Thyroid gland (tissue), 4 donors: Measurements from ENCODE around the gene ONECUT3.

ENCODE experiments used
- CTCF ChIP-seq, 6 experiments: fragments of 200-600 bp in 3 of 6; fragments of 450-650 bp in 3 of 6; sonication (generic) in 3 of 6; IDR thresholded peaks; one replicate each; pipeline ENCODE4 v1.5.1; 2016 to 2019; ENCODE audit warnings: antibody characterized with exemption in 6 of 6, mild to moderate bottlenecking in 2 of 6, inconsistent platforms in 1 of 6, moderate library complexity in 1 of 6
- POLR2A ChIP-seq, 2 donors: fragments of 450-650 bp; IDR thresholded peaks; one replicate each; pipeline ENCODE4 v1.6.1; 2017; ENCODE audit warnings: antibody characterized with exemption in 2 of 2, mild to moderate bottlenecking in 2 of 2, moderate library complexity in 1 of 2

DNA sequence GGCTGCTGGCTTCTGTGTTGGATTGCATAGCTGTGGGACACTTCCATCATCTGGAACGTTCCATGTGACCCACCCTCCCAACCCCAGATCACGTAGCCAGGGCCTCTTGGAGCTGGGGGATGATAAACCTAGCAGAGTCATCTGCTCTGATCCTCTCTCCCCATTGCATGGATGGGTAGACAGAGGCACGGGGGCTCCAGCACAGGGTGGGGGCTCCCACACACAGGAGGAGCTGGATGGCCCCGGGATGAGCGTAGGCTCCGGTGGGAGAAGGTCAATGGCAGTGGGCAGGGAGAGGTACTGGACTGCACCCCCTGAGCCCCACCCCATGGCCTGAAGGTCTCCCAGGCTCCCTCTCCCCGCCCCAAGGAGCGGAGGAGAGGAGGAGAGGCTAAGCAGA lies 33.4 kb downstream of the ONECUT3 start:
- TF ChIP-seq CTCF (IDR thresholded peaks at IDR 0.05) (no peak), POLR2A (IDR thresholded peaks at IDR 0.05) (no peak)
